ENCODE data around the gene ERRFI1. TPM values are rescaled to one million over a fixed set of nuclear protein-coding genes. Genes with fewer than 3 reads are reported as not detected.

ERRFI1 gene
- total RNA-seq, 2 donors from 2014 or later = 101 to 158 TPM

- H3K36me3 ChIP-seq = peaks cover 36% of the 10 kb centered on the region
- ATAC-seq (ENCODE audit: insufficient number of reproducible peaks, low FRiP score, low read depth) (no peak), DNase-seq (ENCODE audit: low spot score) (no peak)
- no peaks in the 10 kb centered on the region for H3K27me3 ChIP-seq (replicated peaks; ENCODE audit: insufficient read depth)
- H3K4me1 ChIP-seq (ENCODE audit: control insufficient read depth in 1 of 2, low read depth in 2 of 2) = peaks cover 33 to 46% of the 10 kb centered on the region in 2 donors
- no peak overlapping the region for H3K27ac ChIP-seq
- TF ChIP-seq CTCF (IDR thresholded peaks at IDR 0.05) = no peak
- H3K9me3 ChIP-seq = no peaks in the 10 kb centered on the region
- H3K4me3 ChIP-seq = no peak overlapping the region
These were observed 12.3 kb downstream of the ERRFI1 start for GRCh38 chr1:8013800-8014199.

GRCh38 chr1:8013399-8013798 is 12.7 kb downstream of the ERRFI1 start:
- no peak overlapping the region for H3K27ac ChIP-seq
- TF ChIP-seq CTCF (IDR thresholded peaks at IDR 0.05) = no peak
- ATAC-seq (ENCODE audit: insufficient number of reproducible peaks, low FRiP score, low read depth) (no peak), DNase-seq (ENCODE audit: low spot score) (no peak)
- H3K4me1 ChIP-seq (ENCODE audit: control insufficient read depth in 1 of 2, low read depth in 2 of 2) = peaks cover 31 to 42% of the 10 kb centered on the region in 2 donors
- H3K4me3 ChIP-seq = no peak overlapping the region
- no peaks in the 10 kb centered on the region for H3K9me3 ChIP-seq
- no peaks in the 10 kb centered on the region for H3K27me3 ChIP-seq (replicated peaks; ENCODE audit: insufficient read depth)
- peaks cover 36% of the 10 kb centered on the region for H3K36me3 ChIP-seq

GRCh38 chr1:8012955-8013354 is 13.2 kb downstream of the ERRFI1 start:
- Histone ChIP-seq H3K36me3 (peaks cover 36% of the 10 kb centered on the region), H3K4me1 (ENCODE audit: control insufficient read depth in 1 of 2, low read depth in 2 of 2) (peaks cover 26 to 38% of the 10 kb centered on the region in 2 donors), H3K9me3 (no peaks in the 10 kb centered on the region), H3K4me3 (no peak overlapping the region), H3K27ac (no peak overlapping the region), H3K27me3 (replicated peaks; ENCODE audit: insufficient read depth) (no peaks in the 10 kb centered on the region)
- DNase-seq (ENCODE audit: low spot score) (no peak), ATAC-seq (ENCODE audit: insufficient number of reproducible peaks, low FRiP score, low read depth) (no peak)
- TF ChIP-seq CTCF (IDR thresholded peaks at IDR 0.05) = no peak

- H3K4me3 ChIP-seq = no peak overlapping the region
- H3K9me3 ChIP-seq = no peaks in the 10 kb centered on the region
- no peak overlapping the region for H3K27ac ChIP-seq
- ATAC-seq (ENCODE audit: insufficient number of reproducible peaks, low FRiP score, low read depth) (no peak), DNase-seq (ENCODE audit: low spot score) (no peak)
- peaks cover 19 to 30% of the 10 kb centered on the region in 2 donors for H3K4me1 ChIP-seq (ENCODE audit: control insufficient read depth in 1 of 2, low read depth in 2 of 2)
- TF ChIP-seq CTCF (IDR thresholded peaks at IDR 0.05) = no peak
- H3K36me3 ChIP-seq = peaks cover 36% of the 10 kb centered on the region
- no peaks in the 10 kb centered on the region for H3K27me3 ChIP-seq (replicated peaks; ENCODE audit: insufficient read depth)
These were observed 13.9 kb downstream of the ERRFI1 start for GRCh38 chr1:8011923-8012858.

GRCh38 chr1:8011016-8011415 is 15.1 kb downstream of the ERRFI1 start:
- peaks cover 36% of the 10 kb centered on the region for H3K36me3 ChIP-seq
- ATAC-seq (ENCODE audit: insufficient number of reproducible peaks, low FRiP score, low read depth) (no peak), DNase-seq (ENCODE audit: low spot score) (no peak)
- H3K4me3 ChIP-seq = no peak overlapping the region
- no peaks in the 10 kb centered on the region for H3K27me3 ChIP-seq (replicated peaks; ENCODE audit: insufficient read depth)
- H3K9me3 ChIP-seq = no peaks in the 10 kb centered on the region
- TF ChIP-seq CTCF (IDR thresholded peaks at IDR 0.05) = no peak
- no peak overlapping the region for H3K27ac ChIP-seq
- peaks cover 9 to 22% of the 10 kb centered on the region in 2 donors for H3K4me1 ChIP-seq (ENCODE audit: control insufficient read depth in 1 of 2, low read depth in 2 of 2)

All from thoracic aorta (tissue), 2 donors.